Measurements from ENCODE around the gene PPP1R1B. TPM values are rescaled to one million over a fixed set of nuclear protein-coding genes. Genes with fewer than 3 reads are reported as not detected.
A peak's percentile ranks its signal among the peaks of the same experiment; 100 is the strongest.

PPP1R1B gene
- total and polyA plus RNA-seq, 2 donors, result 5.1 to 17.1 TPM

GRCh38 chr17:39615434-39615833, 11.3 kb upstream of the PPP1R1B start:
- DNase-seq (ENCODE audit: extremely low spot score), result no peak

GRCh38 chr17:39617100-39617445, 9.7 kb upstream of the PPP1R1B start:
- no peak for DNase-seq (ENCODE audit: extremely low spot score)
- Histone ChIP-seq H3K4me3 (ENCODE audit: low read depth, low read length) (peak overlapping the region; percentile 54), H3K27ac (ENCODE audit: low read depth) (no peak overlapping the region), H3K4me1 (ENCODE audit: insufficient read depth) (no peaks in the 10 kb centered on the region), H3K36me3 (ENCODE audit: insufficient read depth) (no peaks in the 10 kb centered on the region)
- WGBS, result 81% methylated on average over 3 of the region's 3 CpGs

More at GRCh38 chr17:39615434-39615833, 11.3 kb upstream of the PPP1R1B start:
- Histone ChIP-seq H3K36me3 (ENCODE audit: insufficient read depth) (no peaks in the 10 kb centered on the region), H3K4me1 (ENCODE audit: insufficient read depth) (no peaks in the 10 kb centered on the region), H3K27ac (ENCODE audit: low read depth) (no peak overlapping the region), H3K4me3 (ENCODE audit: low read depth, low read length) (no peak overlapping the region)
- WGBS, result 48% methylated on average over 6 of the region's 6 CpGs

- no peak for DNase-seq (ENCODE audit: extremely low spot score)
Observed at GRCh38 chr17:39617446-39618245, 9.1 kb upstream of the PPP1R1B start.

GRCh38 chr17:39618246-39618913, 8.4 kb upstream of the PPP1R1B start:
- peak overlapping the region; percentile 54 for H3K4me3 ChIP-seq (ENCODE audit: low read depth, low read length)
- no peaks in the 10 kb centered on the region for H3K36me3 ChIP-seq (ENCODE audit: insufficient read depth)
- H3K4me1 ChIP-seq (ENCODE audit: insufficient read depth), result no peaks in the 10 kb centered on the region
- no peak overlapping the region for H3K27ac ChIP-seq (ENCODE audit: low read depth)
- DNase-seq (ENCODE audit: extremely low spot score), result no peak
- WGBS, result 3% methylated on average over 33 of the region's 33 CpGs

More at GRCh38 chr17:39617446-39618245, 9.1 kb upstream of the PPP1R1B start:
- H3K4me1 ChIP-seq (ENCODE audit: insufficient read depth), result no peaks in the 10 kb centered on the region
- no peak overlapping the region for H3K27ac ChIP-seq (ENCODE audit: low read depth)
- WGBS, result under 1% methylated on average over 79 of the region's 79 CpGs
- H3K4me3 ChIP-seq (ENCODE audit: low read depth, low read length), result peak overlapping the region; percentile 54
- H3K36me3 ChIP-seq (ENCODE audit: insufficient read depth), result no peaks in the 10 kb centered on the region

- DNase-seq (ENCODE audit: extremely low spot score), result no peak
- 53% methylated on average over 13 of the region's 13 CpGs for WGBS
- no peak overlapping the region for H3K27ac ChIP-seq (ENCODE audit: low read depth)
- no peaks in the 10 kb centered on the region for H3K36me3 ChIP-seq (ENCODE audit: insufficient read depth)
- no peak overlapping the region for H3K4me3 ChIP-seq (ENCODE audit: low read depth, low read length)
- H3K4me1 ChIP-seq (ENCODE audit: insufficient read depth), result no peaks in the 10 kb centered on the region
Observed at GRCh38 chr17:39618956-39619785, 7.6 kb upstream of the PPP1R1B start.

GRCh38 chr17:39619786-39620101, 7.0 kb upstream of the PPP1R1B start:
- H3K36me3 ChIP-seq (ENCODE audit: insufficient read depth), result no peaks in the 10 kb centered on the region
- 39% methylated on average over 1 of the region's 1 CpG for WGBS
- H3K4me3 ChIP-seq (ENCODE audit: low read depth, low read length), result no peak overlapping the region
- H3K27ac ChIP-seq (ENCODE audit: low read depth), result no peak overlapping the region
- no peak for DNase-seq (ENCODE audit: extremely low spot score)
- H3K4me1 ChIP-seq (ENCODE audit: insufficient read depth), result no peaks in the 10 kb centered on the region

- peak; percentile 72 for DNase-seq (ENCODE audit: extremely low spot score)
- Histone ChIP-seq H3K4me1 (ENCODE audit: insufficient read depth) (no peaks in the 10 kb centered on the region), H3K4me3 (ENCODE audit: low read depth, low read length) (no peak overlapping the region), H3K27ac (ENCODE audit: low read depth) (no peak overlapping the region), H3K36me3 (ENCODE audit: insufficient read depth) (no peaks in the 10 kb centered on the region)
- WGBS, result 8% methylated on average over 26 of the region's 26 CpGs
Observed at GRCh38 chr17:39621523-39622379, 5.0 kb upstream of the PPP1R1B start.

- DNase-seq (ENCODE audit: extremely low spot score), result no peak
- 56% methylated on average over 16 of the region's 16 CpGs for WGBS
- no peaks in the 10 kb centered on the region for H3K36me3 ChIP-seq (ENCODE audit: insufficient read depth)
- no peaks in the 10 kb centered on the region for H3K4me1 ChIP-seq (ENCODE audit: insufficient read depth)
- H3K4me3 ChIP-seq (ENCODE audit: low read depth, low read length), result no peak overlapping the region
- no peak overlapping the region for H3K27ac ChIP-seq (ENCODE audit: low read depth)
Observed at GRCh38 chr17:39622380-39623006, 4.3 kb upstream of the PPP1R1B start.

- WGBS, result 8% methylated on average over 16 of the region's 16 CpGs
- Histone ChIP-seq H3K4me3 (ENCODE audit: low read depth, low read length) (no peak overlapping the region), H3K36me3 (ENCODE audit: insufficient read depth) (no peaks in the 10 kb centered on the region), H3K4me1 (ENCODE audit: insufficient read depth) (no peaks in the 10 kb centered on the region), H3K27ac (ENCODE audit: low read depth) (no peak overlapping the region)
- no peak for DNase-seq (ENCODE audit: extremely low spot score)
Observed at GRCh38 chr17:39623356-39623950, 3.3 kb upstream of the PPP1R1B start.

- Histone ChIP-seq H3K4me1 (ENCODE audit: insufficient read depth) (no peaks in the 10 kb centered on the region), H3K27ac (ENCODE audit: low read depth) (no peak overlapping the region), H3K36me3 (ENCODE audit: insufficient read depth) (no peaks in the 10 kb centered on the region), H3K4me3 (ENCODE audit: low read depth, low read length) (no peak overlapping the region)
- no peak for DNase-seq (ENCODE audit: extremely low spot score)
- 71% methylated on average over 8 of the region's 8 CpGs for WGBS
Observed at GRCh38 chr17:39624313-39624712, 2.4 kb upstream of the PPP1R1B start.

- no peak for DNase-seq (ENCODE audit: extremely low spot score)
- H3K4me3 ChIP-seq (ENCODE audit: low read depth, low read length), result no peak overlapping the region
- no peak overlapping the region for H3K27ac ChIP-seq (ENCODE audit: low read depth)
- H3K4me1 ChIP-seq (ENCODE audit: insufficient read depth), result no peaks in the 10 kb centered on the region
- 37% methylated on average over 5 of the region's 5 CpGs for whole genome bisulfite sequencing
- H3K36me3 ChIP-seq (ENCODE audit: insufficient read depth), result no peaks in the 10 kb centered on the region
Observed at GRCh38 chr17:39625198-39625785, 1.5 kb upstream of the PPP1R1B start.

- H3K36me3 ChIP-seq (ENCODE audit: insufficient read depth), result no peaks in the 10 kb centered on the region
- no peak overlapping the region for H3K27ac ChIP-seq (ENCODE audit: low read depth)
- no peaks in the 10 kb centered on the region for H3K4me1 ChIP-seq (ENCODE audit: insufficient read depth)
- peak overlapping the region; percentile 31 for H3K4me3 ChIP-seq (ENCODE audit: low read depth, low read length)
- no peak for DNase-seq (ENCODE audit: extremely low spot score)
- WGBS, result 3% methylated on average over 72 of the region's 72 CpGs
Observed at GRCh38 chr17:39627047-39627711, 427 bp downstream of the PPP1R1B start.
